DMS53 treated with DMSO at 0.1 percent for 48 hours (cell line): ENCODE results near the gene FKBP1A.
A peak's percentile ranks its signal among the peaks of the same experiment; 100 is the strongest.

Experiments used
- DNase-seq: peaks from one replicate; lab custom pipeline; 2025; ENCODE audit not compliant: unreplicated experiment; lab: John Stamatoyannopoulos, UW

Gene FKBP1A

DNA sequence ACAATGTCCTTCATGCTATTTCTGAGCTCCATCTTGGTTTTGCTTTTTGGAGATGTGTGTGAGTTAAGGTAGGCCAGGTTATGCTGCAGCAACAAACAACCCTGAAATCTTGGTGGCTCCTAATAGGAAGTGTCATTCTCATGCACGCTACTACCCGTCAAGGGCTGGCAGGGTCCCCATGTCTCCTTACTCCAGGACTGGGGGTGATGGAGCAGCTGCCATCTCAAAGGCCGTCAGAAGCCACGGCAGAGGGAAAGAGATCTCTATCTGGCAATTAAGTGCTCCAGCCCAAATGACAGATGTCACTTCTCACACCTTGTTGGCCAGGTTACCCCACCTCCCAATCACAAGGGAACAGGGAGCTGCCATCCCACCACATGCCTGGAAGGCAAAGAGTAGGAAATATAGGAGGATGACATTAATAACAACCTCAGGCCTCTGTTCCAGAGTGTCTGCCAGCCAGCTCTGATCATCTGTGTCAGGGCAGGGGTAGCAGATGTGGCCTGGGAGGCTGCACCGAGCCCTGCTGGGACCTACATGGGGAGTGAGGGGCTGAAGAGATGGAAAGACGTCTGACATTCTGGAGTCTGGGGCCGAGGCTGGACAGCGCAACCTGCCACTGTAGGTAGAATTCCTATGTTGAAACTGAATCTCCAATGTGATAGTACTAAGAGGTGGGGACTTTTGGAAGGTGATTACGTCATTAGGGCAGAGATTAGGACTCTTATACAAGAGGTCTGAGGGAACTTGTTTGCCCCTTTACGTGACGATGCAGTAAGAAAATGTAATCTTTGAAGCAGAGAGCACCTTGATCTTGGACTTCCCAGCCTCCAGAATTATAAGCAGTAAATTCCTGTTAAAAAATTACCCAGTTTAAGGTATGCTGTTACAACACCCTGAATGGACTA, 59.1 kb downstream of the FKBP1A start:
- no peak for DNase-seq

DNA sequence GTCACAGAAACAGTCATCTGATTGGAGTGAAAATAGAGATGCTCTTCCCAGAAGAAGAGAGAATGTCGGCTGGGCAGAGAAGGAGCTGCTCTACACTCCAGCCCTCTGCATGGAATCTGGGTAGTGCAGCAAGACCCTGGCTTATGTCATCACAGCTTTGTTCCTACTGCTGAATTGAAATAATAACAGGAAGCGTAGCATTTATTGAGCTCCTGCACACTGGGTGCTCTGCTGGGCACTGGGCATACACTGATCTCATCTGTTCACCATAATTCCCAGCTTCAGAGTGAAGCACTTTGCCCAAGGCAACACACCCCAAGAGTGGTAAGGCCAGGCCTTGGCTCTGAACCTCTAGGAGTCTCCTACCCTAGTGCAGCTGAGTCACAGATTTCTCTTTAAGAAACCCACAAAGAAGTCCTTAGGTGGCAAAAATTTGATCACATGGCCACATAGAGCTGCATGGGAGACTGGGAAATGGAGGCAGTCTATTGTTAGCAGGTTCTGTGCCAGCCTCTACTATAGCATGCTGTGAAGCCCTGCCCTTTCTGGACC, 60.0 kb downstream of the FKBP1A start:
- DNase-seq, result no peak

DNA sequence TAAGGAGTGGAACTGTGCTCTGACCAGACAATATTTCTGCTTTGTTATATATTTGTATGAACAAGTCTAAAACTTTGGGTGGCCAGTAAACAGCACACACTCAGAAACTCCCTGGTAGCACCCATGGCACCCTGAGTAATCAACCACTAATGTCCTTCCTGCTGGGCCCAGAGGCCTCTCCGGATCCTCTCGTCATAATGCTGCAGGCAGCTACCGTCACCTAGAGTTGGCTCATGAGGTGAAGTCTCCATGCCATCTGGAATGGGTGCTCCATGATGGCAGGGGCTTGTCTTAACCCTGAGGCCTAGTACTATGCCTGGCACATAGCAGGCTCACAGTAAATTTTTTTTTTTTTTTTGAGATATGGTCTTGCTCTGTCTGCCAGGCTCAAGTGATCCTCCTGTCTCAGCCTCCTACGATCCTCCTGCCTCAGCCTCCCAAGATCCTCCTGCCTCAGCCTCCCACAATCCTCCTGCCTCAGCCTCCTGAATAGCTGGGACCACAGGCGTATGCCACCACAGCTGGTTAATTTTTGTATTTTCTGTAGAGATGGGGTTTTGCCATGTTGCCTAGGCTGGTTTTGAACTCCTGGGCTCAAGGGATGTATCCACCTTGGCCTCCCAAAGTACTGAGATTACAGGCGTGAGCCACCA, 60.9 kb downstream of the FKBP1A start:
- DNase-seq, result no peak

DNA sequence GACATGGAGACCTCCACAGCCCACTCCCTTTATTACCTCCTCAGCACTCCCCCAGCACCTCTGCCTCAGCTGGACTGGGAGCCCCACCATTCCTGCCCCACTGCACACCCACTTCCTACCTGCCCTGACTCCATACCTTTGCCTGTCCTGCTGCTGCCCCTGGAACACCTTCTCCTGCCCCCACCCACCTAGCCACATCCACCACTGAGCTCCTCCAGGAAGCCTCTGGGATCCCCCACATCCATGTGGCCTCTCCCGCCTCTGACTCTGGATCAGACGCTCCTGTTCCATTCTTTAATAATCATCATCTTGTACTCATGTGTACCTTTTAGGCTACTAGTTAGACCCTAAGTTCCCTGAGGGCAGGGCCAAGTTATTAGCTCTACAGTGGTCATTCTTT, 61.8 kb downstream of the FKBP1A start:
- no peak for DNase-seq

DNA sequence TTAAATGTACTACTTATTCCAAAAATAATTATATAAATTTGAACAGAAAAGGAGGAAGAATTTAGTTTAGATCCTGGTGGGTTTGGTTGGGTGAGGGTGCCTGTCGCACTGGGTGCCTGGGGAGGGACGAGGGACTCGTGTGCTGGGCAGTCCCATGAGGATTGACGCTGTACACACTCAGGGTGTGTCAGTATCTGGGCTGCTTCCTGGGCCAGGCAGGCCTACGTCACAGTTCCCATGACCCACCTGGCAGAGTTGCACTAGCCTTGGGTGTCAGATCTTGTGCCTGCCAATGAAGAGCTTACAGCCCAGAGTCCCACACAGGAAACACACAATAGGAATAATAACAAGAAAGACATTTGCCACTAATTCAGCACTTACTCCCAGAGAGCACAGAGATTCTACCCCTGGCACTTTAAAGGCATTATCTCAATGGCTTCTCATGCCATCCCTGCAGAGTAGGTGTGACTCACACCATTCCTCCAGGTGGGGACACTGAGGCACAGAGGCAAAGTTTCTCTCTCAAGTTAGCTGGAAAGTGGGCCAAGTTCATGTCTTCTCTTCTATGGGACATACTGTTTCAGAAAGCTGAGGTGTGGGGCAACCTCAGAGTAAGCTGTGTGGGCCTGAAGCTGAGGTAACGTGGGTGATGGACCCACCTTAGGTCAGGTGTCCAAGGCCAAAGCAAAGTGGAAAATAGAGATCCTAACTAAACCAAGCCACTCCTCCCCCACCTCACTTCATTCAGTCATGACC, 62.6 kb downstream of the FKBP1A start:
- DNase-seq, result no peak

GRCh38 chr20:1328680-1329330, 64.0 kb downstream of the FKBP1A start, which contains the start of gene SDCBP2:
Gene SDCBP2 (minus strand): TSS chr20:1329139. CDS start chr20:1320416, 8,723 bp downstream.
- DNase-seq, result peak; percentile 67

GRCh38 chr20:1327827-1328679, 64.8 kb downstream of the FKBP1A start:
- DNase-seq, result no peak

DNA sequence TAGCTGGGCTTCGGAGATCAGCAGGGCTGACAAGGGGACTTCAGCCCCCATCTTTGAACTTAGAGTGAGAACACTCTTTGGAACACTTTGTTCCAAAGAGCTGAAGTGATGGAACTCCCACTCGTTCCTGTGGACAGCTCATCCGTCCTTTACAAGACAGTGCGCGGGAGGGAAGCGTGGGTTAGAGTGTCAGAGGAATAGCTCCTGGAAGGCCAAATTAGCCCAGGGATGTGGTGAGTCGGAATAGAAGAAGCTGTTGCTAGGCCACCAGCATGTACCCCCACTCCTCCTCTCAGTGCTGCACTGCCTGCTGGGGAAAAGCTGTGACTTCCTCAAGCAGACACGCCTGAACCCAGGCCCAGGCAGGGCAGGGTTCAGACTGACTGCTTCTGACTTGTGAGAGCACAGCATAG, 65.6 kb downstream of the FKBP1A start:
- DNase-seq, result no peak

DNA sequence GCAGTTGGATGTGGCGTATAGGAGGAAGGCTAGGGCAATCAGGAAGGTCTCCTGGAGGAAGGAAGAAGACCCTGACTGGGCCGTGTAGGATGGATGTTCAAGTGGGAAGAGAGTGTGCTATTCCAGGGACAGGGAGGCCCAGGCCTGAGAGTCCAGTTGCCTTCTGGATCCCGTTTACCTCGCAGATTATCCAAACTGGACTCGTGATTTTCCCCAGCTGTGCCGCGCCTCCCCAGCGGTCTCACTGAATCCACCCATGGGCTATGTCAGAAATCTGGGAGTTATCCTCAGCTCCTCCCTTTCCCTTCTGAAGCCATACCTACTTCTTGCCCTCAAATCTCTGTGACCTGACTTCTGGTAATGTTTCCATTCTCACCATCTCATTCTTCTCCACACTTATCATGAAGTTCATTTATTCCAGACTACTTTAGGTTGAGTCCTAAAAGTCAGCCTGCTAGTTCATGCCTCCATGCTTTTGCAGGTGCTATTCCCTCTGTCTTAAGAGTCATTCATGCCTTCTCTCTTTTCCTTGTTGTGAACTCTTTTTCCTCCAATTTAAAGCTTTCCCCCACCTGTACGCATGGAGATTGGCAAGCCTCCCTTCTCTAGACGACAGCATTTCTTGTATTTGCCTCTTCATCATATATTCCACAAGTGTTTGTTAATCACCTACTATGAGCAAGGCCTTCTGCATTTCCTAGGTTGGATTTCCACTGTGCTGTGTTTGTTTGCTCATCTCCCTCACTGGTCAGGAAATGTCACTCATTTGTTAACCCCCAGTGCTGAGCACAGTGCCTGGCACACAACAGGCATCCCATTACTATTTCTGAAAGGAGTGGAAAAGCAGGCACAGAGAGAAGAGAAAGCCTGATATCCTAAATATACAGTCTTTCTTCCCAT, 66.6 kb downstream of the FKBP1A start:
- no peak for DNase-seq

- peak; percentile 89 for DNase-seq
Observed at GRCh38 chr20:1325173-1326030, 67.5 kb downstream of the FKBP1A start.

DNA sequence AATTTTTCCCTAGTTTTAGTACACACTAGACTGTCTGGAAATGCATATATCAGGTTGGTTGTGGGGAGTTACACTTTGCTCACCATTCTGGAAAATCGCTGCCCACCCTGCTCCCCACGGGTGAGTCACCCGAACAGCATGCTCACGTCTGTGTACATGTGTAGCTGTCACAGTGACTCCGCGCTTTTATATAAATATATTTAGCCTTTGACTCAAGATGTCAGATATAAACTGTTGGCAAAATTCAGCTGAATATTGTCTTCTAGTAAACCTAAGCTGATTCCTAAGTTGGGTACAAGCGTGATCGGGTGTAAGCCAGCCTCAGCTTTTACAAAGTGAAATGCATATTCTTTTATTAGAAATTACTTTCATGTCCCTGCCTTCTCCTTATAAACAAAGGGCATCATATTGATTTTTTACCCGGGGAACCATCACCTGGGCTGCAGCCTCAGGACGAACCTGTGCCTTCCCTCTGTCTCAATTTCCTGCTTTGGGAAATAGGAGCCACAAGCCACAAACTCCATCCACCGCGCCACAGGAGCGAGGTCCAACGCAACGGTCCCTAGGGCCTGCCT, 68.2 kb downstream of the FKBP1A start:
- DNase-seq, result no peak

DNA sequence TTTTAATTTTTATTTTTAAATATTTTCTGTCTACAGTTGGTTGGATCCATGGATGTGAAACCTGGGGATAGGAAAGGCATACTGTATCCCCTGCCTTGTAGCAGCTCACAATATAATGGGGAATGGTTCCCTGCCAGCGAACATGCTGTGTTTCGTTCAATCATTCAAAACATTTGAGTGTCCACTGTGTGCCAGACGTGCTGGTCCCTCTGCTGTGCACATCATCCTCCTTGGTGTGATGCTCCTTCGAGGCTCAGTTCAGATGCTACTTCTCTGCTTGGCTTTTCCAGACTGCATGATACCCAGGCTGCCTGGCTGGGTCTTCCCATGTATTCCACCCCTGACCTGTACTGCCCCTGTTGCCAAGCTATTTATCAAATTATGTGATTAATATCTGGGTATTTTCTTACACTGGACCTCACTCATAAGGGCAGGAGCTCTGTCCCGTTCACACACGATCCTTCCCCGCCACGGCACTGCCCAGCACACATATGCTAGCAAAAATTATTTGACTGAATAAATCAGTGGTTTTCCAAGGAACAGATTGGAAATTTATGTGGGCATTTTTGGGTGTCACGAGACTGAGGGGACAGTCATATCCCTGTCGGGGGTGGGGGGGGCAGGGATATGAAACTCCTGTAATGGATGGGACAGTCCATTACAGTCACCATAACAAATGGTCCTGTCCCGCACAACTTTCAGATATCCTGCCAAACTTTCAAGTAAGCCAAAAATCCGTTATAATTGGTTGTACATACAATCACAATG, 68.8 kb downstream of the FKBP1A start:
- DNase-seq, result no peak

DNA sequence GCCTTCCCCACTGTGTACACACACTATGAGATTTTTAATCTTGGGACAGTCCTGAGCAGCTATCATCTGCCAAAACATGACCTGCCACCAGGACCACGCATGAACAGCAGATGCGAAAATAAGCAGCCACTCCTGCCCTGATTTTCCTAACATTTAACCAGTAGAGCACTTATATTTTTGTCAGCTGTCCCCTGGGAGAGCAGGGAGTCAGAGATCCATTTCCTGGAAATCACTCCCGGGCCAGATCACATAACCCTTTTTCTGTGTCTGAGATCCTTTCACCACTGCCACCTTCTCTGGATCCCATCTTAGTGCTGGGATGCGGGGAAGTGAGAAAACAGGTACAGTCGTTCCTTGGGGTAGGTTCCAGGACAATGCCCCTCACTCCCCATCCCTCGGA, 69.6 kb downstream of the FKBP1A start:
- no peak for DNase-seq

DNA sequence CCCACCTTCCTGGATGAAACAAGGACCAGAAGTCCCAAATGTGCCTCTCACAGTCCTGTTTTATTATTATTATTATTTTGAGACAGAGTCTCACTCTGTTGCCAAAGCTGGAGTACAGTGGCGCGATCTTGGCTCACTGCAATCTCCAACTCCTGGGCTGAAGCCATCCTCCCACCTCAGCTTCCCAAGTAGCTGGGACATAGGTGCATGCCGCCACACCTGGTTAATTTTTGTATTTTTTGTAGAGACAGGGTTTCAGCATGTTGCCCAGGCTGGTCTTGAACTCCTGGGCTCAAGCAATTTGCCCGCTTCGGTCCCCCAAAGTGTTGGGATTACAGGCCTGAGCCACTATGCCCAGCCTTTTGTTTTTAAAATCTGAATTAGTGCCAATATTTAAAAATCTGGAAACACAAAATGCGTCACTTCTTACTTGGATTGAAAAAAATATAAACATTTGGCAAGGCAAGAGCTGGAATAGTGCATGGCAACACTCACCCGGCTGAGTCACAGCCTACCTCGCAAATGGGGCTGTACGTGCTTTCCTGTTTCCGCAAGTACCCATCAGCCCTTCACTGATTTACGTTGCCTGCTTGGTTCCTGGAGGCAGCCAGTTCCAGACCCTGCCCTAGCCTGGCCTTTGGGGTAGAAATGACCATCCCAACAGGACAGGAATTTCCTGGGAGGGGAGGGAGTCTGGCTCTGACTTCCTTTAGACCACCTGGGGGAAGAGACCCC, 70.2 kb downstream of the FKBP1A start:
- no peak for DNase-seq

- DNase-seq, result no peak
Observed at GRCh38 chr20:1321654-1321939, 71.3 kb downstream of the FKBP1A start.

GRCh38 chr20:1320902-1321653, 71.8 kb downstream of the FKBP1A start:
- DNase-seq, result no peak
